Esophagus squamous epithelium (tissue), 4 donors: ENCODE measurements around the gene LDB3.

Source experiments
- POLR2A ChIP-seq, 4 donors: fragments of 450-650 bp; IDR thresholded peaks; one replicate each; pipeline ENCODE4 v1.6.1; 2017; ENCODE audit warnings: antibody characterized with exemption in 4 of 4, mild to moderate bottlenecking in 4 of 4, moderate library complexity in 3 of 4
- TF ChIP-seq, protein P1 (sequence below), 6 experiments: fragments of 450-650 bp in 4 of 6; fragments of 200-600 bp in 2 of 6; sonication (generic) in 2 of 6; IDR thresholded peaks; one replicate each; pipeline ENCODE4 v1.5.1; 2016 to 2019; ENCODE audit warnings: antibody characterized with exemption in 6 of 6, mild to moderate bottlenecking in 4 of 6, moderate library complexity in 4 of 6

DNA sequence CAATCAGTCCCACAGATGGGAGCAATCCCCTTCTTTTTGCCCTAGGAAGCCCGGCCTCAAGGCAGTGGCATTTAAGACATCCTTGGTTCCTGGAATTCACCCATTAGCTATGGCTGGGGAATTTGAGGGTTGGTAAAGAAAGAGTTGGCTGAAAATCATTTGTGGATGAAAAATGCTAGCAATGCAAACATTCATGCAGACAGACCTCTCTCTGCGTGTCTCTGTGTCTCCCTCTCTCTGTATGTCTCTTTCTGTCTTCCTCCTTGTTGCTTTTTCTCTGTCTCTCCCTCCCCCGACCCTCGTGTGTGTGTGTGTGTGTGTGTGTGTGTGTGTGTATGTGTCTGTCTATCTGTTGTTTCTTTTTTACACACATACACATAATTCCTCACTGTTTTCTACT is 19.4 kb downstream of the LDB3 start:
- TF ChIP-seq, protein P1, sequence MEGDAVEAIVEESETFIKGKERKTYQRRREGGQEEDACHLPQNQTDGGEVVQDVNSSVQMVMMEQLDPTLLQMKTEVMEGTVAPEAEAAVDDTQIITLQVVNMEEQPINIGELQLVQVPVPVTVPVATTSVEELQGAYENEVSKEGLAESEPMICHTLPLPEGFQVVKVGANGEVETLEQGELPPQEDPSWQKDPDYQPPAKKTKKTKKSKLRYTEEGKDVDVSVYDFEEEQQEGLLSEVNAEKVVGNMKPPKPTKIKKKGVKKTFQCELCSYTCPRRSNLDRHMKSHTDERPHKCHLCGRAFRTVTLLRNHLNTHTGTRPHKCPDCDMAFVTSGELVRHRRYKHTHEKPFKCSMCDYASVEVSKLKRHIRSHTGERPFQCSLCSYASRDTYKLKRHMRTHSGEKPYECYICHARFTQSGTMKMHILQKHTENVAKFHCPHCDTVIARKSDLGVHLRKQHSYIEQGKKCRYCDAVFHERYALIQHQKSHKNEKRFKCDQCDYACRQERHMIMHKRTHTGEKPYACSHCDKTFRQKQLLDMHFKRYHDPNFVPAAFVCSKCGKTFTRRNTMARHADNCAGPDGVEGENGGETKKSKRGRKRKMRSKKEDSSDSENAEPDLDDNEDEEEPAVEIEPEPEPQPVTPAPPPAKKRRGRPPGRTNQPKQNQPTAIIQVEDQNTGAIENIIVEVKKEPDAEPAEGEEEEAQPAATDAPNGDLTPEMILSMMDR (IDR thresholded peaks at IDR 0.05) = no peak
- TF ChIP-seq POLR2A (IDR thresholded peaks at IDR 0.05) = no peak
